ENCODE measurements around the gene DISC1. TPM values are rescaled to one million over a fixed set of nuclear protein-coding genes. Genes with fewer than 3 reads are reported as not detected.

The DISC1 gene
- total and polyA plus RNA-seq, 2 of the 13 experiments (the other 11 are each of a cell fraction or from before 2014, with no cell fraction given): 4.2 to 4.6 TPM

GRCh38 chr1:232062967-232063366, 436.4 kb downstream of the DISC1 start:
- FAIRE-seq (no peak), ATAC-seq (no peak), DNase-seq (ENCODE audit: low spot score) (no peak)
- Histone ChIP-seq H3K9ac (ENCODE audit: insufficient read depth, low read depth, low read length) (no peak overlapping the region), H3K27ac (ENCODE audit: extremely low read length, insufficient read depth, low read length) (no peak overlapping the region), H3K4me2 (ENCODE audit: low read depth, low read length) (no peak overlapping the region), H3K4me3 (replicated peaks in 1 of 3; ENCODE audit: insufficient read depth in 1 of 3, low read depth in 2 of 3, low read length in 3 of 3) (no peak overlapping the region), H3K27me3 (ENCODE audit: control insufficient read depth in 1 of 2, insufficient read depth in 2 of 2, low read length in 2 of 2) (peaks cover 0 to 9% of the 10 kb centered on the region in 2 experiments; a peak in 2 of 5 replicates), H3K79me2 (ENCODE audit: insufficient read depth, low read length) (no peaks in the 10 kb centered on the region), H3K9me3 (ENCODE audit: low read length) (no peaks in the 10 kb centered on the region), H4K20me1 (ENCODE audit: insufficient read depth, low read length) (no peaks in the 10 kb centered on the region), H3K36me3 (replicated peaks in 1 of 2; ENCODE audit: control insufficient read depth in 1 of 2, insufficient read depth in 2 of 2, low read length in 2 of 2) (no peaks in the 10 kb centered on the region), H2AFZ (ENCODE audit: low read length) (no peak overlapping the region), H3K4me1 (ENCODE audit: insufficient read depth, low read length) (no peaks in the 10 kb centered on the region)
- TF ChIP-seq DRAP1 (CRISPR knock-in tag; IDR thresholded peaks at IDR 0.05) (no peak), ZNF496 (CRISPR knock-in tag; IDR thresholded peaks at IDR 0.05; ENCODE audit: insufficient replicate concordance) (no peak), FOXJ3 (CRISPR knock-in tag; IDR thresholded peaks at IDR 0.05; ENCODE audit: borderline replicate concordance) (no peak), SUZ12 (IDR thresholded peaks at IDR 0.05; ENCODE audit: low read depth, low read length) (no peak), ZNF543 (CRISPR knock-in tag; IDR thresholded peaks at IDR 0.05) (no peak), NFKBIZ (CRISPR knock-in tag; IDR thresholded peaks at IDR 0.05) (no peak), ZNF446 (CRISPR knock-in tag; IDR thresholded peaks at IDR 0.05) (no peak)
- POLR2A ChIA-PET: no interaction called here
- CTCF ChIA-PET (ENCODE audit: low intra/inter-chr PET ratio, low total read pairs): no interaction called here
- BruUV-seq (replicated peaks): no TSS peak
- in situ Hi-C loops (cut with HindIII; ENCODE audit: extremely low pct_ligation_motif_present, low pct_unique_long_range_greater_than_20kb) (no loop called here), intact Hi-C loops (cut with micrococcal nuclease; ENCODE audit: unreplicated experiment) (no loop called here)
- 21% methylated on average over 3 of the region's 3 CpGs for WGBS (ENCODE audit: low lambda C conversion rate)

- no peak overlapping the region for H3K4me3 ChIP-seq (replicated peaks in 1 of 3; ENCODE audit: insufficient read depth in 1 of 3, low read depth in 2 of 3, low read length in 3 of 3)
- no TSS peak for BruUV-seq (replicated peaks)
- H3K27me3 ChIP-seq (ENCODE audit: control insufficient read depth in 1 of 2, insufficient read depth in 2 of 2, low read length in 2 of 2): peaks cover 0 to 7% of the 10 kb centered on the region in 2 experiments; a peak in 2 of 5 replicates
- H2AFZ ChIP-seq (ENCODE audit: low read length): no peak overlapping the region
- ATAC-seq: no peak
- CTCF ChIA-PET (ENCODE audit: low intra/inter-chr PET ratio, low total read pairs): no interaction called here
- no peaks in the 10 kb centered on the region for H3K9me3 ChIP-seq (ENCODE audit: low read length)
- H3K79me2 ChIP-seq (ENCODE audit: insufficient read depth, low read length): no peaks in the 10 kb centered on the region
- POLR2A ChIA-PET: no interaction called here
- no peak overlapping the region for H3K27ac ChIP-seq (ENCODE audit: extremely low read length, insufficient read depth, low read length)
- no peaks in the 10 kb centered on the region for H3K4me1 ChIP-seq (ENCODE audit: insufficient read depth, low read length)
- DNase-seq (ENCODE audit: low spot score): no peak
- WGBS (ENCODE audit: low lambda C conversion rate): 17% methylated on average over 3 of the region's 3 CpGs
- no peaks in the 10 kb centered on the region for H3K36me3 ChIP-seq (replicated peaks in 1 of 2; ENCODE audit: control insufficient read depth in 1 of 2, insufficient read depth in 2 of 2, low read length in 2 of 2)
- intact Hi-C loops (cut with micrococcal nuclease; ENCODE audit: unreplicated experiment): no loop called here
- no peak for FAIRE-seq
- H3K4me2 ChIP-seq (ENCODE audit: low read depth, low read length): no peak overlapping the region
- no peak overlapping the region for H3K9ac ChIP-seq (ENCODE audit: insufficient read depth, low read depth, low read length)
- in situ Hi-C loops (cut with HindIII; ENCODE audit: extremely low pct_ligation_motif_present, low pct_unique_long_range_greater_than_20kb): no loop called here
- no peaks in the 10 kb centered on the region for H4K20me1 ChIP-seq (ENCODE audit: insufficient read depth, low read length)
- TF ChIP-seq ZNF674 (CRISPR knock-in tag; IDR thresholded peaks at IDR 0.05; ENCODE audit: low read depth) (no peak), FOXO1 (CRISPR knock-in tag; IDR thresholded peaks at IDR 0.05) (no peak), CSRNP1 (CRISPR knock-in tag; IDR thresholded peaks at IDR 0.05) (no peak), ZNF44 (CRISPR knock-in tag; IDR thresholded peaks at IDR 0.05) (no peak), ZNF552 (CRISPR knock-in tag; IDR thresholded peaks at IDR 0.05; ENCODE audit: borderline replicate concordance) (no peak), ZNF660 (CRISPR knock-in tag; IDR thresholded peaks at IDR 0.05; ENCODE audit: borderline replicate concordance, low read depth) (no peak)
These were observed 439.9 kb downstream of the DISC1 start for GRCh38 chr1:232066521-232066920.
